Activated naive CD8-positive, alpha-beta T cell treated with anti-CD3 and anti-CD28 coated beads, Interleukin-2, amount 50 U/mL, for 24 hours (primary cell): ENCODE measurements around the gene POLR1D.

ENCODE experiments used
- ATAC-seq: fragments of 150-1000 bp; cut with Tn5 transposase; one replicate; pipeline ENCODE4 v1.10.0; 2021
- DNase-seq: peaks from one replicate; pipeline ENCODE4 v3.0.0; 2021
- H3K27ac Mint-ChIP-seq: one replicate; pipeline ENCODE4 v1.8.0; 2021; ENCODE audit warnings: mild to moderate bottlenecking, mixed read lengths
- H3K27me3 Mint-ChIP-seq: one replicate; pipeline ENCODE4 v1.8.0; 2021; ENCODE audit warnings: mixed read lengths
- H3K36me3 Mint-ChIP-seq: one replicate; pipeline ENCODE4 v1.8.0; 2021; ENCODE audit warnings: low read depth, mixed read lengths
- H3K4me1 Mint-ChIP-seq: one replicate; pipeline ENCODE4 v1.8.0; 2021; ENCODE audit warnings: mixed read lengths
- H3K4me3 Mint-ChIP-seq: one replicate; pipeline ENCODE4 v1.8.0; 2021; ENCODE audit warnings: mild to moderate bottlenecking, moderate library complexity, mixed read lengths
- H3K9me3 Mint-ChIP-seq: one replicate; pipeline ENCODE4 v1.8.0; 2021; ENCODE audit warnings: mixed read lengths

The POLR1D gene

GRCh38 chr13:27600711-27601110 is 21.0 kb upstream of the POLR1D start:
- no peaks in the 10 kb centered on the region for H3K9me3 Mint-ChIP-seq
- no peak overlapping the region for H3K27ac Mint-ChIP-seq
- H3K4me1 Mint-ChIP-seq, result peaks cover 15% of the 10 kb centered on the region
- no peak for ATAC-seq
- DNase-seq, result no peak
- H3K36me3 Mint-ChIP-seq, result peaks cover 4% of the 10 kb centered on the region
- H3K4me3 Mint-ChIP-seq, result no peak overlapping the region
- no peaks in the 10 kb centered on the region for H3K27me3 Mint-ChIP-seq

- no peak for DNase-seq
- Mint-ChIP-seq H3K27me3 (no peaks in the 10 kb centered on the region), H3K4me3 (no peak overlapping the region), H3K36me3 (peaks cover 4% of the 10 kb centered on the region), H3K4me1 (peaks cover 17% of the 10 kb centered on the region), H3K27ac (no peak overlapping the region), H3K9me3 (no peaks in the 10 kb centered on the region)
- no peak for ATAC-seq
Measured at GRCh38 chr13:27601208-27601607, 20.5 kb upstream of the POLR1D start.

- no peaks in the 10 kb centered on the region for H3K27me3 Mint-ChIP-seq
- ATAC-seq (no peak), DNase-seq (no peak)
- H3K9me3 Mint-ChIP-seq, result no peaks in the 10 kb centered on the region
- H3K36me3 Mint-ChIP-seq, result peaks cover 4% of the 10 kb centered on the region
- no peak overlapping the region for H3K27ac Mint-ChIP-seq
- H3K4me3 Mint-ChIP-seq, result no peak overlapping the region
- peaks cover 17% of the 10 kb centered on the region for H3K4me1 Mint-ChIP-seq
Measured at GRCh38 chr13:27601803-27602202, 19.9 kb upstream of the POLR1D start.

GRCh38 chr13:27605099-27605498 is 16.6 kb upstream of the POLR1D start:
- no peak overlapping the region for H3K4me3 Mint-ChIP-seq
- H3K9me3 Mint-ChIP-seq, result no peaks in the 10 kb centered on the region
- ATAC-seq, result no peak
- peaks cover 4% of the 10 kb centered on the region for H3K36me3 Mint-ChIP-seq
- H3K4me1 Mint-ChIP-seq, result peaks cover 25% of the 10 kb centered on the region
- no peak for DNase-seq
- H3K27ac Mint-ChIP-seq, result no peak overlapping the region
- H3K27me3 Mint-ChIP-seq, result no peaks in the 10 kb centered on the region

GRCh38 chr13:27605610-27606200 is 16.0 kb upstream of the POLR1D start:
- no peaks in the 10 kb centered on the region for H3K9me3 Mint-ChIP-seq
- no peak for DNase-seq
- H3K4me1 Mint-ChIP-seq, result peaks cover 26% of the 10 kb centered on the region
- ATAC-seq, result no peak
- H3K27me3 Mint-ChIP-seq, result no peaks in the 10 kb centered on the region
- H3K27ac Mint-ChIP-seq, result no peak overlapping the region
- H3K36me3 Mint-ChIP-seq, result peaks cover 4% of the 10 kb centered on the region
- no peak overlapping the region for H3K4me3 Mint-ChIP-seq

- Mint-ChIP-seq H3K9me3 (no peaks in the 10 kb centered on the region), H3K36me3 (peaks cover 4% of the 10 kb centered on the region), H3K4me1 (peaks cover 28% of the 10 kb centered on the region), H3K4me3 (no peak overlapping the region), H3K27ac (no peak overlapping the region), H3K27me3 (no peaks in the 10 kb centered on the region)
- DNase-seq (no peak), ATAC-seq (no peak)
Measured at GRCh38 chr13:27607125-27607524, 14.6 kb upstream of the POLR1D start.

- H3K36me3 Mint-ChIP-seq, result no peaks in the 10 kb centered on the region
- ATAC-seq, result no peak
- H3K4me3 Mint-ChIP-seq, result no peak overlapping the region
- H3K9me3 Mint-ChIP-seq, result no peaks in the 10 kb centered on the region
- DNase-seq, result no peak
- no peak overlapping the region for H3K27ac Mint-ChIP-seq
- peaks cover 26% of the 10 kb centered on the region for H3K4me1 Mint-ChIP-seq
- no peaks in the 10 kb centered on the region for H3K27me3 Mint-ChIP-seq
Measured at GRCh38 chr13:27613628-27614027, 8.1 kb upstream of the POLR1D start.

GRCh38 chr13:27617881-27618321 is 3.8 kb upstream of the POLR1D start:
- Mint-ChIP-seq H3K36me3 (peaks cover 8% of the 10 kb centered on the region), H3K9me3 (no peaks in the 10 kb centered on the region), H3K27ac (no peak overlapping the region), H3K4me3 (no peak overlapping the region), H3K4me1 (peaks cover 34% of the 10 kb centered on the region), H3K27me3 (no peaks in the 10 kb centered on the region)
- DNase-seq (no peak), ATAC-seq (no peak)

- no peak for DNase-seq
- Mint-ChIP-seq H3K36me3 (peaks cover 21% of the 10 kb centered on the region), H3K27me3 (no peaks in the 10 kb centered on the region), H3K4me3 (peak overlapping the region; percentile 86), H3K27ac (peak overlapping the region; percentile 23), H3K4me1 (peaks cover 43% of the 10 kb centered on the region), H3K9me3 (no peaks in the 10 kb centered on the region)
- ATAC-seq, result no peak
Measured at GRCh38 chr13:27619093-27619727, 2.5 kb upstream of the POLR1D start.

GRCh38 chr13:27619728-27620376 is 1.8 kb upstream of the POLR1D start:
- Mint-ChIP-seq H3K4me3 (peak overlapping the region; percentile 86), H3K9me3 (no peaks in the 10 kb centered on the region), H3K36me3 (peaks cover 26% of the 10 kb centered on the region), H3K4me1 (peaks cover 48% of the 10 kb centered on the region), H3K27me3 (no peaks in the 10 kb centered on the region), H3K27ac (peak overlapping the region; percentile 23)
- ATAC-seq (peak; percentile 30), DNase-seq (peak; percentile 35)

- peak; percentile 97 for DNase-seq
- H3K4me3 Mint-ChIP-seq, result peak within 1 kb of the TSS; percentile 86
Measured at GRCh38 chr13:27620377-27621115, 1.1 kb upstream of the POLR1D start, which contains the start of gene LNX2. TSS of gene LNX2 (minus strand) at chr13:27620529. CDS start at chr13:27581703, 38,826 bp downstream.

GRCh38 chr13:27621116-27621365 is 651 bp upstream of the POLR1D start:
- DNase-seq, result no peak
- H3K27ac Mint-ChIP-seq, result peak overlapping the region; percentile 86
- no peaks in the 10 kb centered on the region for H3K9me3 Mint-ChIP-seq
- ATAC-seq, result no peak
- peak overlapping the region; percentile 86 for H3K4me3 Mint-ChIP-seq
- peaks cover 37% of the 10 kb centered on the region for H3K36me3 Mint-ChIP-seq
- peaks cover 59% of the 10 kb centered on the region for H3K4me1 Mint-ChIP-seq
- no peaks in the 10 kb centered on the region for H3K27me3 Mint-ChIP-seq

More at GRCh38 chr13:27620377-27621115, 1.1 kb upstream of the POLR1D start, which contains the start of gene LNX2:
- peak within 1 kb of the TSS; percentile 86 for H3K27ac Mint-ChIP-seq
- ATAC-seq, result peak; percentile 97
- H3K9me3 Mint-ChIP-seq, result no peaks in the 10 kb centered on the region
- peaks cover 55% of the 10 kb centered on the region for H3K4me1 Mint-ChIP-seq
- no peaks in the 10 kb centered on the region for H3K27me3 Mint-ChIP-seq
- peaks cover 33% of the 10 kb centered on the region for H3K36me3 Mint-ChIP-seq

GRCh38 chr13:27622102-27622820 is 569 bp downstream of the POLR1D start:
- Mint-ChIP-seq H3K4me1 (peaks cover 68% of the 10 kb centered on the region), H3K9me3 (no peaks in the 10 kb centered on the region), H3K27ac (peak overlapping the region; percentile 95), H3K27me3 (no peaks in the 10 kb centered on the region), H3K4me3 (peak overlapping the region; percentile 98), H3K36me3 (peaks cover 44% of the 10 kb centered on the region)
- DNase-seq (no peak), ATAC-seq (peak; percentile 0)

- Mint-ChIP-seq H3K27ac (peak overlapping the region; percentile 95), H3K4me3 (peak overlapping the region; percentile 98)
- no peak for ATAC-seq
Measured at GRCh38 chr13:27622881-27623280, 1.2 kb downstream of the POLR1D start.

More at GRCh38 chr13:27622881-27623280, 1.2 kb downstream of the POLR1D start:
- Mint-ChIP-seq H3K36me3 (peaks cover 49% of the 10 kb centered on the region), H3K9me3 (no peaks in the 10 kb centered on the region), H3K4me1 (peaks cover 72% of the 10 kb centered on the region), H3K27me3 (no peaks in the 10 kb centered on the region)
- DNase-seq, result no peak
